HG03469 (cell line): Measurements from ENCODE around the gene CNNM4.
A peak's percentile ranks its signal among the peaks of the same experiment; 100 is the strongest.

Experiments
- ATAC-seq: cut with Tn5 transposase; IDR thresholded peaks from one replicate; pipeline ENCODE4 v1.9.1; 2021; ENCODE audit warnings: mild to moderate bottlenecking, moderate library complexity, moderate number of reproducible peaks; ENCODE audit not compliant: unreplicated experiment

CNNM4 gene

GRCh38 chr2:96757477-96757860 is 3.2 kb upstream of the CNNM4 start:
- no peak for ATAC-seq

GRCh38 chr2:96758987-96759386 is 1.7 kb upstream of the CNNM4 start:
- no peak for ATAC-seq

DNA sequence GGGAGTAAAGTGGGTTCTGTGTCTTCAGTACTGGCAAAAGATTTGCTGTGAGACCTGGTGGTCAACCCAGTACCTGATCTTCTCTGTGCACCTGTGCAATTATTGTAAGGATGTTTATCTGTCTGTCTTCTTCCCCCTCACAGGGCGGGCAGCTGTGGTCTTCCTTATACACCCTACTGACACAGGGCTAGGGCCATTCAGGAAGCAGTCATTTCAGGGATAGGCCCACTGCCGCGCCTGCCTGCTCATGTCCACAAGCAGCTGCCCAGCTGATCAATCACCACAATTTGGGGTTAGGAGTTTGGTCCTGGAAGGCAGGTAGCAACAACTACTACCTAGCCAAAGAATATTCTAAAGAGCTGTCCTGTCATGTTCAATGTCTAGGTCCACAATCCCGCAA is 1.2 kb upstream of the CNNM4 start:
- ATAC-seq, result no peak

GRCh38 chr2:96760986-96761832 is 507 bp downstream of the CNNM4 start:
- ATAC-seq, result no peak

GRCh38 chr2:96762529-96763311 is 2.0 kb downstream of the CNNM4 start:
- ATAC-seq, result no peak

GRCh38 chr2:96763511-96764252 is 3.0 kb downstream of the CNNM4 start:
- no peak for ATAC-seq

GRCh38 chr2:96764253-96764637 is 3.5 kb downstream of the CNNM4 start:
- ATAC-seq, result no peak

DNA sequence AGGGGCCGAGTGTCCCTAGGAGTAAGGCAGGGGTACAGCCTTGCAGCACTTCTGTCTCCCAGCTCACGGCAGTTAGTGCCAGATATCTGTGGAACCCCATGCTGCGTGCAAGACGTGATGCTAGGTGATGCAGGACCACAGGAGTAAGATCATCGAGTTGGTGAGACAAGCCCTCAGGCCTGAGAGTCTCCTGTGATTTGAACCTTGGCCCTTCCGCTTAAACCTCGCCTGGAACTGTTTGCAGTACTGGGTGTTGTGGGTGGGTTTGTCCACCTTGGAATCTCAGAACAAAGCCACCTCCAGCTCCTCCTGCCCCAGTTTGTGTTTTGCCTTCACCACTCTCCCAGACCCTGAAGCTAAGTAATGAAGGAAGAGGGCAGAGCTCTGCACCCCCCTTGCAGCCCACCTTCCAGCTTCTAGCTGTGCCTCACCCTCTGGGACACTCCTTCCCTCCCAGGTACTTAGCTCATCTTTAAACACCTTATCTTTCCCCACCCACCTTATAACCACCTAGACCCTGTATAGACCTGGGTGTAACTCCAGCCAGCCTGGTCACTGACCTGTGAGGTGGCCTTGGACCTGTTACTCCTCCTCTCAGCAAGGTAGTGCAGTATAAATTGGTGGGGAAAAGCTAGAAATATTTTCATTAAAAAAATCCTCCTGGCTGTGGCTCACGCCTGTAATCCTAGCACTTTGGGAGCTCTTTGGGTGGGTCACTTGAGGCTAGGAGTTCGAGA is 6.6 kb downstream of the CNNM4 start:
- no peak for ATAC-seq

- ATAC-seq, result peak; percentile 27
These were observed 7.4 kb downstream of the CNNM4 start for GRCh38 chr2:96768083-96768561.

DNA sequence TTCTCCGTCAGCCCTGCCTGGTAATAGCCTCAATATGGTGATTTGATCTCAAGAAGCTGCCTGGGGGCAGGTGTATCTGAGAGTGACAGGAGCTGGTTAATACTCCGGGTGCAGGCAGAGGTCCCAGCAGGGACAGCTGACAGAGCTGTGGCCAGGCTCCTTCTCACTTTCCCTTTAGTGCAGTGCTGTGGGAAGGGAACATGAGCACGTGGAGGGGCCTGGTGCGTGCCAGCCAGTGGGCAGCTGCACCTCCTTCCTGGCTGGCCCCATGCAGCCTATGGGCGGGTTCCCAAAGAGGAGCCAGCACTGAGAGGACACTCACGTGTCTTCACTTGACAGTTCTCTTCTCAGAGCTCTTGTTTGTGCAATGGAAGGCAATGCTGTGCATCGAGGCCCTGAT is 9.1 kb downstream of the CNNM4 start:
- no peak for ATAC-seq

GRCh38 chr2:96770442-96771202 is 9.9 kb downstream of the CNNM4 start:
- ATAC-seq, result no peak

GRCh38 chr2:96771796-96772618 is 11.3 kb downstream of the CNNM4 start:
- no peak for ATAC-seq

DNA sequence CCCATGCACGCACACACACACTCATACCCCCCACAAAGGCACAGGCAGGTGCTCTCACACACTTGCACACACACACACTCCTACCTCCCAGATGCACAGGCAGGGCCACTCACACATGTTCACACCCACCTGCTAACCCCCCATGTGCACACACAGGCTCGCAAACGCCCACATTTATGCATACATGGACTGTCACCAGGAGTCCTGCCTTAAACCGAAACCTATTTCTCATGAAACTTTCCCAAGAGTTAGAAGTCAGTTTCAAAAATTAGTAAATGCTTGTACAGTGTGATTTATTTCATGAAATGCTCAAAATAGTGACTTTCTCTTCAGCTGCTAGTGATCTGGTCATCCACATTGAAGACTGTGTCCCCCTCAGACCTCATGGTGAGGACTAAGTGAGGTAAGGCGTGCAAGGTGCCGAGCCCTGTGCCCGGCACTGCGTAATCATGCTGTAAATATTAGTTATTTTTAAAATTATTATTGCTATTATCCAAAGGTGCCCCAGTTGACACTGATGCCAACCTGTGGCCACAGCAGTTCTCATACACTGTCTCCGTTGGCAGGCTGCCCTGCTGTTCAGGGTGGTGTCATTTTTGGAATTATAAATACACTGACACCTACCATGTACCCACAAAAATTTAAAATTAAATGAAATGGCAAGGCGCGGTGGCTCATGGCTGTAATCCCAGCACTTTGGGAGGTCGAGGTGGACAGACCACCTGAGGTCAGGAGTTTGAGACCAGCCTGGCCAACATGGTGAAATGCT is 12.4 kb downstream of the CNNM4 start:
- no peak for ATAC-seq

DNA sequence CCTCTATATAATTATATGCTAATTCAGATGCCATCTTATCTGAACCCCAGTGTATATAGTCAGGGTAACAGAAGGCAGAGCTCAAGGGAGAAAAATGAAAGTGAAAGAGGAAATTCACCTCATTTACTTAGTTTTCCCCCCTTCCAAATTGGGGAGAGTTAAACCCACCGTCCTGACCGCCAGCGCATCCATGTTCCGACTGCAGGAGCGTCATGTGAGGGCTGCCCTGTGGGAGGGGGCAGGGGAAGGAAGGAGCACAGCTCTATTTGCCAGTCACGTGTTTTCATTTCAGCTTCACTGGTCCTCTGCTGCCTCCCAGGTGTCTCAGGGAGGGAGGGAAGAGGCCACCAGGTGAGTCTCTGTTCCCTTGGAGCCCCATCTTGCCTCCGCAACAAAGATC is 13.2 kb downstream of the CNNM4 start:
- ATAC-seq, result no peak

GRCh38 chr2:96775160-96775559 is 14.5 kb downstream of the CNNM4 start:
- ATAC-seq, result no peak

DNA sequence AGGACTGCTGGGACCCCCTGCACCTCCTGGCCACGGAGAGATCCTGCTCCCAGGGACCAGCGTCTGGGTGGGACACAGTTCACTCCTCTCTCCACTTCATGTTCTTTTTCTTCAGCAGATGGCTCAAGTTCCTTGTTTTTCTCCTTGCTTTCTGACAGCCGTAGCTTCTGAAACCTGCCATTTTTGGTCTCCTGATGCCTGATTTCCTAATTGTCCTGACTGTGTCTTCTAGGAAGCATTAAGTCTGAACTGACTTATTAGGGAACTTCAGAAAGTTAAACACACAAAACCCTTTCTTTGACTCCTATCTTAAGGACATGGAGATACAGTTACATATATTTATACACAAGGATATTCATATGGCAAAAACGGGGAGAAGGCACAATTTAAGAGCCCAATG is 22.7 kb downstream of the CNNM4 start:
- no peak for ATAC-seq

GRCh38 chr2:96787411-96787810 is 26.7 kb downstream of the CNNM4 start:
- ATAC-seq, result no peak
